ENCODE results near the gene TCF4.

GRCh38 chr18:55573386-55573785 is 14.6 kb downstream of the TCF4 start:
- TF ChIP-seq FOXA1 (IDR thresholded peaks at IDR 0.05): no peak
- no peak for TF ChIP-seq FOXM1 (IDR thresholded peaks at IDR 0.05; ENCODE audit: borderline replicate concordance)
- no peak for TF ChIP-seq BHLHE40 (IDR thresholded peaks at IDR 0.05; ENCODE audit: borderline replicate concordance)
- TF ChIP-seq PKNOX1 (IDR thresholded peaks at IDR 0.05): no peak

Data from HEK293T (cell line).